SU-DHL-6 (cell line): ENCODE measurements around the gene VSTM5.
"Not testable (repeated sequence)": the region's sequence is repeated elsewhere in the genome, so short reads cannot be mapped to it uniquely, and the experiment has no call there.

Experiments used
- H2AFZ ChIP-seq: fragments of 200-600 bp; sonication (generic); 2 replicates; pipeline ENCODE4 v1.6.1; 2014; ENCODE audit warnings: low read depth, mild to moderate bottlenecking, moderate library complexity, mixed read lengths, antibody characterized with exemption, low read length; ENCODE audit not compliant: severe bottlenecking
- H3F3A ChIP-seq: fragments of 200-600 bp; shearing (Covaris generic); 2 replicates; pipeline ENCODE4 v1.6.0; 2016; ENCODE audit warnings: antibody characterized with exemption, mild to moderate bottlenecking; ENCODE audit not compliant: insufficient read depth
- H3K27ac ChIP-seq: fragments of 200-600 bp; sonication (generic); 2 replicates; pipeline ENCODE4 v1.5.1; 2016; ENCODE audit warnings: low read depth, mild to moderate bottlenecking, low read length, moderate library complexity, mixed read lengths
- H3K27me3 ChIP-seq: fragments of 200-600 bp; sonication (generic), shearing (Covaris generic); 2 replicates; pipeline ENCODE4 v1.6.0; 2014; ENCODE audit warnings: mild to moderate bottlenecking, low read length
- H3K36me3 ChIP-seq: fragments of 200-600 bp; sonication (generic); 2 replicates; pipeline ENCODE4 v1.6.1; 2014; ENCODE audit warnings: mild to moderate bottlenecking, low read length, mixed read lengths
- H3K4me2 ChIP-seq: fragments of 300-600, 200-600 bp; shearing (Covaris generic), sonication (generic); 2 replicates; pipeline ENCODE4 v1.6.0; 2014; ENCODE audit warnings: low read length, low read depth, mild to moderate bottlenecking; ENCODE audit not compliant: poor library complexity, severe bottlenecking
- H3K4me3 ChIP-seq: fragments of 200-600 bp; sonication (generic); 2 replicates; pipeline ENCODE4 v1.5.1; 2014; ENCODE audit warnings: antibody characterized with exemption, low read length, mild to moderate bottlenecking, mixed read lengths; ENCODE audit not compliant: insufficient read depth, poor library complexity, severe bottlenecking
- H3K79me2 ChIP-seq: fragments of 200-600 bp; sonication (generic); 2 replicates; pipeline ENCODE4 v1.6.1; 2014; ENCODE audit warnings: mild to moderate bottlenecking, low read length, moderate library complexity; ENCODE audit not compliant: insufficient read depth
- H3K9ac ChIP-seq: fragments of 200-600 bp; sonication (generic); 2 replicates; pipeline ENCODE4 v1.7.0; 2014; ENCODE audit warnings: mild to moderate bottlenecking, low read length
- H3K9me2 ChIP-seq: fragments of 200-600 bp; sonication (generic); replicated peaks from 2 replicates; pipeline ENCODE4 v1.6.1; 2014; ENCODE audit warnings: low read length; ENCODE audit not compliant: insufficient read depth
- H3K9me3 ChIP-seq: fragments of 200-600 bp; sonication (generic); 2 replicates; pipeline ENCODE4 v1.6.1; 2014; ENCODE audit warnings: low read length, mixed read lengths; ENCODE audit not compliant: insufficient read depth
- H4K20me1 ChIP-seq: fragments of 200-600 bp; sonication (generic); 2 replicates; pipeline ENCODE4 v1.6.1; 2014; ENCODE audit warnings: low read depth, mild to moderate bottlenecking, antibody characterized with exemption, low read length, moderate library complexity, mixed read lengths
- CTCF ChIP-seq: fragments of 200-600 bp; sonication (generic); IDR thresholded peaks from one replicate; pipeline ENCODE4 v1.5.1; 2017; ENCODE audit warnings: antibody characterized with exemption, mild to moderate bottlenecking, low read length, moderate library complexity; ENCODE audit not compliant: insufficient read depth, poor library complexity, severe bottlenecking
- EZH2phosphoT487 ChIP-seq: fragments of 200-600 bp; sonication (generic), shearing (Covaris generic); conservative IDR thresholded peaks from 2 replicates; pipeline ENCODE4 v1.6.1; 2018; ENCODE audit warnings: mild to moderate bottlenecking, antibody characterized with exemption, low read length, moderate library complexity, mixed read lengths

Gene VSTM5

DNA sequence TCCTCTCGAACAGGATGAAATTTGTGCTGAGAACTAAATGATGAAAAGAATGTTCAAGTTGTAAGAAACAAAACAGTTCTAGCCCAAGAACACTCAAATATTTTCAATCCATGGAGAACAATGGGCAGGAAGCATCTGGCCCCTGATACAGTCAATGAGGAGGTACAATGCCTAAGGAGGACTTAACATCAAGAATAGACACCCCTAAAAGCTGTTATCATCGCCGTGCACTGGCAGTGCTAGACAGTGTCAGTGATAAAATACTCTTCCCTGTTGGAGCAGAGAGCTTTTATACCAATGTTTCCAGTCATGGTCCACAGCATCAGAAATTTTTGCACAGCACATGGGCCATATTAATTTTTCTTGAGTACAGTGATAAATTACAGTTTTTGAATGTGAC, 20.2 kb upstream of the VSTM5 start:
- no peak overlapping the region for H3K9ac ChIP-seq
- no peaks in the 10 kb centered on the region for H3K27me3 ChIP-seq
- no peak overlapping the region for H3K4me3 ChIP-seq
- no peaks in the 10 kb centered on the region for H3F3A ChIP-seq
- H3K79me2 ChIP-seq = no peaks in the 10 kb centered on the region
- no peak overlapping the region for H3K4me2 ChIP-seq
- H3K27ac ChIP-seq = no peak overlapping the region
- TF ChIP-seq CTCF (no peak), EZH2phosphoT487 (no peak)
- no peak overlapping the region for H2AFZ ChIP-seq
- H4K20me1 ChIP-seq = no peaks in the 10 kb centered on the region
- H3K9me3 ChIP-seq = no peaks in the 10 kb centered on the region
- H3K9me2 ChIP-seq = no peaks in the 10 kb centered on the region
- no peaks in the 10 kb centered on the region for H3K36me3 ChIP-seq

- TF ChIP-seq EZH2phosphoT487 = no peak
- TF ChIP-seq CTCF = no peak
- H3K9me2 ChIP-seq = no peaks in the 10 kb centered on the region
- H3K4me3 ChIP-seq = no peak overlapping the region
- H3K9me3 ChIP-seq = no peaks in the 10 kb centered on the region
- no peak overlapping the region for H3K9ac ChIP-seq
- H3K4me2 ChIP-seq = no peak overlapping the region
- no peaks in the 10 kb centered on the region for H3K27me3 ChIP-seq
- no peak overlapping the region for H3K27ac ChIP-seq
- H3K36me3 ChIP-seq = no peaks in the 10 kb centered on the region
- no peaks in the 10 kb centered on the region for H3F3A ChIP-seq
- no peaks in the 10 kb centered on the region for H3K79me2 ChIP-seq
- no peak overlapping the region for H2AFZ ChIP-seq
- H4K20me1 ChIP-seq = no peaks in the 10 kb centered on the region
Measured at GRCh38 chr11:93869830-93870229, 19.4 kb upstream of the VSTM5 start.

DNA sequence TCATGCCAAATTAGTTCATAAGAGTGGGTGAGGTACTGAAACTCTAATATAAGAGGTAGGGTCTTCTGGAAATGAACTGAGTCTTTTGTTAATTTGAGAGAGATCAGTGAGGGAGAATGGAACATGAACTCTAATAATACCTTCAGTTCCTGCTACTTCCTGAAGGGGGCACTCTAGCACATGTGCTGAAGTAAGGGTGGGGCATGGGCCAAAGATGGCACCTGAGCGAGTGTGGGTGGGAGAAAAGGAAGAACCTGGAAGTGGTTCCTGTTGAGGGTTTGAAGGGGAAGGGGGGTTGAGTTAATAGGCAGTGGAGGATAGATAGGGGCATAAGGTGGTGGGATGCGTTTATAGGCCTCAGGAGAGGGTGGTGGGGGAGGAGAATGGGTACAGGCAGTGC, 18.0 kb upstream of the VSTM5 start:
- not testable (repeated sequence) for H3F3A ChIP-seq, H2AFZ ChIP-seq, H3K9me2 ChIP-seq, H3K36me3 ChIP-seq, H4K20me1 ChIP-seq, H3K9me3 ChIP-seq, H3K4me3 ChIP-seq, H3K27ac ChIP-seq, H3K9ac ChIP-seq, H3K27me3 ChIP-seq, H3K79me2 ChIP-seq, H3K4me2 ChIP-seq

- Histone ChIP-seq H3K27ac (no peak overlapping the region), H3K36me3 (no peaks in the 10 kb centered on the region), H3K4me2 (no peak overlapping the region), H4K20me1 (no peaks in the 10 kb centered on the region), H2AFZ (no peak overlapping the region), H3F3A (no peaks in the 10 kb centered on the region), H3K79me2 (no peaks in the 10 kb centered on the region), H3K9me3 (no peaks in the 10 kb centered on the region), H3K9me2 (no peaks in the 10 kb centered on the region), H3K9ac (no peak overlapping the region), H3K27me3 (no peaks in the 10 kb centered on the region), H3K4me3 (no peak overlapping the region)
- TF ChIP-seq CTCF (no peak), EZH2phosphoT487 (no peak)
Measured at GRCh38 chr11:93861808-93862207, 11.4 kb upstream of the VSTM5 start.
